ENCODE measurements around the gene TERC.
"Not testable (repeated sequence)": the region's sequence is repeated elsewhere in the genome, so short reads cannot be mapped to it uniquely, and the experiment has no call there.

The TERC gene

GRCh38 chr3:169771497-169772304, 6.8 kb upstream of the TERC start:
- peak; percentile 97 for DNase-seq

GRCh38 chr3:169769287-169770181, 4.7 kb upstream of the TERC start, which contains the start of gene ACTRT3:
Gene ACTRT3 (minus strand): TSS chr3:169769561. CDS start chr3:169769520, 41 bp downstream.
- DNase-seq, result peak; percentile 65

- DNase-seq, result peak; percentile 74
Measured at GRCh38 chr3:169764312-169764881, 463 bp downstream of the TERC start.

- no peak for DNase-seq
Measured at GRCh38 chr3:169760479-169760878, 4.4 kb downstream of the TERC start.

- no peak for DNase-seq
Measured at GRCh38 chr3:169759256-169759655, 5.6 kb downstream of the TERC start.

- no peak for DNase-seq
Measured at GRCh38 chr3:169758359-169758994, 6.4 kb downstream of the TERC start.

- no peak for DNase-seq
Measured at GRCh38 chr3:169755488-169755887, 9.4 kb downstream of the TERC start.

GRCh38 chr3:169754711-169755110, 10.1 kb downstream of the TERC start:
- no peak for DNase-seq

GRCh38 chr3:169751875-169752274, 13.0 kb downstream of the TERC start:
- no peak for DNase-seq

GRCh38 chr3:169750665-169751064, 14.2 kb downstream of the TERC start:
- no peak for DNase-seq

- DNase-seq, result peak; percentile 18
Measured at GRCh38 chr3:169748670-169749069, 16.2 kb downstream of the TERC start.

- DNase-seq, result no peak
Measured at GRCh38 chr3:169746924-169747323, 17.9 kb downstream of the TERC start.

- DNase-seq, result no peak
Measured at GRCh38 chr3:169744366-169745054, 20.4 kb downstream of the TERC start.

- DNase-seq, result no peak
Measured at GRCh38 chr3:169739067-169739466, 25.8 kb downstream of the TERC start.

- DNase-seq, result not testable (repeated sequence)
Measured at GRCh38 chr3:169731857-169732256, 33.0 kb downstream of the TERC start.

GRCh38 chr3:169722724-169723123, 42.1 kb downstream of the TERC start:
- no peak for DNase-seq

- DNase-seq, result not testable (repeated sequence)
Measured at GRCh38 chr3:169718415-169718814, 46.4 kb downstream of the TERC start.

Data from NCI-H146 (cell line).